RWPE1 (cell line): ENCODE results near the gene GTPBP8.
A peak's percentile ranks its signal among the peaks of the same experiment; 100 is the strongest.

ENCODE experiments used
- CTCF ChIA-PET: fragments of 350-600 bp; sonication (Branson Sonifier 250); formaldehyde crosslinking; extraction: SDS; loops from one replicate; lab custom pipeline; 2021; lab: Yijun Ruan, JAX
- POLR2A ChIA-PET: fragments of 400-600 bp; formaldehyde crosslinking; extraction: SDS; loops from one replicate; lab custom pipeline; 2020; ENCODE audit warnings: antibody characterized with exemption; ENCODE audit not compliant: low non-redundant PET; lab: Yijun Ruan, JAX
- DNase-seq: peaks from one replicate; pipeline ENCODE4 v3.0.0; 2012; ENCODE audit warnings: low spot score
- H3K27ac ChIP-seq: fragments of 450-650 bp; 2 replicates; pipeline ENCODE4 v1.5.1; 2017
- CTCF ChIP-seq: fragments of 450-650 bp; conservative IDR thresholded peaks from 2 replicates; pipeline ENCODE4 v1.5.1; 2017; ENCODE audit warnings: low read depth, mild to moderate bottlenecking

The GTPBP8 gene

DNA sequence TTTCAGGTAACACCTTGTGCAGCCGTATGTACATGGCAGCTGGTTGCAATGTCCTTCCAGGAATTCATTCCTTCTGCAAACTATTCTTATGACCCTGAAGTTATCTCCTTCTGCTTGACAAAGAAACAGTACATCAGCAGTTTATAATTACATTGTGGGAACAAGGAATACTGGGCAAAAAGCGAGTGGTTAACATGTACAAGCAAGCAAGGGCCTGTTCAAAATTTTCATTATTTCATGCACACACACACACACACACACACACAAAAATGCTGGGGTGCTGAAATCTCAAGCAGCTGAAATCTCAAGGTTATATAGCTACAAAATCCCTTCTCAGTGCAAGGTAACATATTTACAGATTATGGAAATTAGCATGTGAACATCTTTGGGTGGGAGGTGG lies 30.7 kb downstream of the GTPBP8 start:
- no peak for DNase-seq
- ChIA-PET CTCF (interaction anchor here (0.6 to 0.7 kb wide), 3 partner anchors 55 to 547 kb away, joined by 3 read pairs; no protein-coding TSS in a partner anchor), POLR2A (no interaction called here)
- no peak for TF ChIP-seq CTCF
- H3K27ac ChIP-seq: no peak overlapping the region

- POLR2A ChIA-PET: no interaction called here
- no peak for TF ChIP-seq CTCF
- H3K27ac ChIP-seq: no peak overlapping the region
- CTCF ChIA-PET: interaction anchor here (0.7 kb wide), 1 partner anchor 391 kb away, joined by 4 read pairs; no protein-coding TSS in a partner anchor
- no peak for DNase-seq
Observed at GRCh38 chr3:113034011-113034410, 43.2 kb downstream of the GTPBP8 start.

DNA sequence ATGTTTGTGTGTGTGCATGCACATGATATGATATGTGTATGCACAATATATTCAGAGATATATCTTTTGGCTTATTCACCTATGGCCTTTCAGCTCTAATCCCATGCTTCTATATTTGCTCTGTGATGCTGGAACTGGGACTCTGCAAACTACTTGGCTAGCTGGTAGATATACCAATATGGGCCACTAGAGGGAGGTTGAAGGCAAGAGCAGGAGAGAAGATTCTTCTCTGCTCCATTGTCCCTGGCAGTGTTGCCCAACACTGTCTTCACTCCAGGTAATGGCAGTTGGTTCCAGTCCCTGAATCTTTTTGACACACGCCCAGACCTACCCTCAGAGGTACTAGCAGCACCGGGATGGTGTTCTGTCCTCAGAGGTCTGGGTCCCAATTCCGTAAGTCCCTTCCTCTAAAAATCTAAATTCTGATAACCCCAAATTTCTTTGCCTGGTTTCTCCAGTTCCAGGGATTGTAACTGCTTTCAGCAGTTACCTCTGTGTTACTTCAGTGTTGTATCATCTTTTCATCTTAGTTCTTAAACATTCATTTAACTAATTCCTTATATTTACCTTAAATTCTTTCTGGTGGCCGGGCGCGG lies 44.7 kb downstream of the GTPBP8 start:
- peak; percentile 82 for TF ChIP-seq CTCF
- H3K27ac ChIP-seq: no peak overlapping the region
- POLR2A ChIA-PET: no interaction called here
- CTCF ChIA-PET: interaction anchor here (0.6 to 1.2 kb wide), 8 partner anchors 106 to 790 kb away, joined by 3 to 4 read pairs (median 3); no protein-coding TSS in a partner anchor
- peak; percentile 64 for DNase-seq

GRCh38 chr3:113038328-113038727 lies 47.5 kb downstream of the GTPBP8 start:
- TF ChIP-seq CTCF: no peak
- ChIA-PET POLR2A (no interaction called here), CTCF (no interaction called here)

GRCh38 chr3:113039546-113039945 lies 48.8 kb downstream of the GTPBP8 start:
- CTCF ChIA-PET: no interaction called here
- no peak overlapping the region for H3K27ac ChIP-seq
- POLR2A ChIA-PET: no interaction called here
- DNase-seq: no peak
- no peak for TF ChIP-seq CTCF

More at GRCh38 chr3:113038328-113038727, 47.5 kb downstream of the GTPBP8 start:
- no peak for DNase-seq
- no peak overlapping the region for H3K27ac ChIP-seq

GRCh38 chr3:113040231-113040630 lies 49.4 kb downstream of the GTPBP8 start:
- no peak for DNase-seq
- ChIA-PET CTCF (no interaction called here), POLR2A (no interaction called here)
- H3K27ac ChIP-seq: no peak overlapping the region
- TF ChIP-seq CTCF: no peak
